Neural cell (in vitro differentiated cells): ENCODE results near the gene MYPOP. TPM values are rescaled to one million over a fixed set of nuclear protein-coding genes. Genes with fewer than 3 reads are reported as not detected.

ENCODE experiments used
- H2AFZ ChIP-seq: fragments of 200-600, 300-800 bp; sonication (generic), shearing (Covaris generic); 2 replicates; pipeline ENCODE4 v1.6.0; 2014; ENCODE audit warnings: low read depth, mild to moderate bottlenecking, antibody characterized with exemption, low read length, moderate library complexity
- H3F3A ChIP-seq: fragments of 200-600 bp; shearing (Covaris generic); 2 replicates; pipeline ENCODE4 v1.6.1; 2016; ENCODE audit warnings: mild to moderate bottlenecking, moderate library complexity, mixed read lengths, antibody characterized with exemption, low read length; ENCODE audit not compliant: insufficient read depth, poor library complexity, severe bottlenecking
- H3K27ac ChIP-seq: fragments of 200-600, 300-800 bp; sonication (generic), shearing (Covaris generic); 2 replicates; pipeline ENCODE4 v1.5.1; 2014; ENCODE audit warnings: mild to moderate bottlenecking, low read length, moderate library complexity
- H3K27me3 ChIP-seq: fragments of 300-800, 200-600 bp; sonication (generic), shearing (Covaris generic); 2 replicates; pipeline ENCODE4 v1.6.0; 2014; ENCODE audit warnings: mild to moderate bottlenecking, low read depth, low read length, moderate library complexity; ENCODE audit not compliant: insufficient read depth
- H3K36me3 ChIP-seq: fragments of 300-800, 200-600 bp; sonication (generic), shearing (Covaris generic); 2 replicates; pipeline ENCODE4 v1.5.1; 2014; ENCODE audit warnings: mild to moderate bottlenecking, antibody characterized with exemption, low read length, moderate library complexity; ENCODE audit not compliant: insufficient read depth
- H3K4me2 ChIP-seq: fragments of 300-800, 200-600 bp; sonication (generic), shearing (Covaris generic); 2 replicates; pipeline ENCODE4 v1.6.0; 2014; ENCODE audit warnings: mild to moderate bottlenecking, low read length
- H3K4me3 ChIP-seq: fragments of 300-800, 200-600 bp; sonication (generic), shearing (Covaris generic); 2 replicates; pipeline ENCODE4 v1.5.1; 2014; ENCODE audit warnings: mild to moderate bottlenecking, low read length, moderate library complexity
- H3K79me2 ChIP-seq: fragments of 200-600 bp; shearing (Covaris generic); replicated peaks from 2 replicates; pipeline ENCODE4 v1.6.0; 2014; ENCODE audit warnings: mild to moderate bottlenecking, low read length, moderate library complexity; ENCODE audit not compliant: insufficient read depth
- H3K9ac ChIP-seq: fragments of 300-800, 200-600 bp; sonication (generic), shearing (Covaris generic); 2 replicates; pipeline ENCODE4 v1.6.1; 2016; ENCODE audit warnings: mild to moderate bottlenecking, low read length, mixed read lengths
- H3K9me2 ChIP-seq: fragments of 200-600 bp; shearing (Covaris generic); 2 replicates; pipeline ENCODE4 v1.6.1; 2016; ENCODE audit warnings: mild to moderate bottlenecking, low read length, mixed read lengths; ENCODE audit not compliant: insufficient read depth
- H3K9me3 ChIP-seq: fragments of 200-600, 300-800 bp; sonication (generic), shearing (Covaris generic); 2 replicates; pipeline ENCODE4 v1.6.1; 2016; ENCODE audit warnings: mild to moderate bottlenecking, mixed run types, low read length, moderate library complexity, mixed read lengths
- H4K20me1 ChIP-seq: fragments of 200-600 bp; shearing (Covaris generic); 2 replicates; pipeline ENCODE4 v1.6.1; 2016; ENCODE audit warnings: mild to moderate bottlenecking, mixed run types; ENCODE audit not compliant: insufficient read depth
- CTCF ChIP-seq: fragments of 450-650 bp; IDR thresholded peaks from 2 replicates; pipeline ENCODE4 v1.5.1; 2014; ENCODE audit warnings: antibody characterized with exemption, mild to moderate bottlenecking, moderate library complexity; ENCODE audit not compliant: poor library complexity, severe bottlenecking
- EP300 ChIP-seq: fragments of 450-650 bp; conservative IDR thresholded peaks from 2 replicates; pipeline ENCODE4 v1.6.1; 2014; ENCODE audit warnings: antibody characterized with exemption, mild to moderate bottlenecking, moderate library complexity; ENCODE audit not compliant: poor library complexity, severe bottlenecking
- EZH2 ChIP-seq: fragments of 200-600, 300-800 bp; shearing (Covaris generic), sonication (generic); IDR thresholded peaks from 2 replicates; pipeline ENCODE4 v1.6.1; 2014; ENCODE audit warnings: antibody characterized with exemption, low read length, borderline replicate concordance, mild to moderate bottlenecking; ENCODE audit not compliant: insufficient read depth, poor library complexity, severe bottlenecking
- MXI1 ChIP-seq: fragments of 450-650 bp; conservative IDR thresholded peaks from 2 replicates; pipeline ENCODE4 v1.6.1; 2014; ENCODE audit warnings: antibody characterized with exemption, mild to moderate bottlenecking; ENCODE audit not compliant: poor library complexity, severe bottlenecking
- POLR2AphosphoS5 ChIP-seq: IDR thresholded peaks from 2 replicates; pipeline ENCODE4 v1.6.1; 2012
- RAD21 ChIP-seq: fragments of 450-650 bp; conservative IDR thresholded peaks from 2 replicates; pipeline ENCODE4 v1.6.1; 2014; ENCODE audit warnings: antibody characterized with exemption, mild to moderate bottlenecking, moderate library complexity
- REST ChIP-seq: IDR thresholded peaks from 2 replicates; pipeline ENCODE4 v1.6.1; 2012; ENCODE audit warnings: borderline replicate concordance
- SMC3 ChIP-seq: fragments of 450-650 bp; conservative IDR thresholded peaks from 2 replicates; pipeline ENCODE4 v1.6.1; 2014; ENCODE audit warnings: antibody characterized with exemption, mild to moderate bottlenecking, moderate library complexity; ENCODE audit not compliant: poor library complexity
- TAF1 ChIP-seq: IDR thresholded peaks from 2 replicates; pipeline ENCODE4 v1.6.1; 2012; ENCODE audit warnings: low read depth
- polyA plus RNA-seq: library from polyadenylated mRNA; depleted of rRNA; stranded (reverse); fragments of >200 nt; gene quantifications from 2 replicates; pipeline ENCODE4 v1.2.3, GENCODE V29; 2014

Gene MYPOP
- polyA plus RNA-seq, 1 donor from 2014 or later, result 0.90 TPM

GRCh38 chr19:45906221-45906620 is 3.8 kb upstream of the MYPOP start:
- Histone ChIP-seq H3K9me3 (no peaks in the 10 kb centered on the region), H3F3A (no peaks in the 10 kb centered on the region), H2AFZ (no peak overlapping the region), H3K9me2 (no peaks in the 10 kb centered on the region), H3K4me2 (no peak overlapping the region), H3K27ac (no peak overlapping the region), H3K9ac (no peak overlapping the region), H3K4me3 (no peak overlapping the region), H3K27me3 (no peaks in the 10 kb centered on the region), H4K20me1 (no peaks in the 10 kb centered on the region), H3K36me3 (no peaks in the 10 kb centered on the region), H3K79me2 (no peaks in the 10 kb centered on the region)
- TF ChIP-seq RAD21 (no peak), REST (no peak), CTCF (no peak), TAF1 (no peak)

- Histone ChIP-seq H3K4me2 (no peak overlapping the region), H3K27ac (no peak overlapping the region), H3K9ac (no peak overlapping the region), H4K20me1 (no peaks in the 10 kb centered on the region), H3K4me3 (no peak overlapping the region), H3F3A (no peaks in the 10 kb centered on the region), H2AFZ (no peak overlapping the region), H3K36me3 (no peaks in the 10 kb centered on the region), H3K9me2 (no peaks in the 10 kb centered on the region), H3K27me3 (no peaks in the 10 kb centered on the region), H3K9me3 (no peaks in the 10 kb centered on the region), H3K79me2 (no peaks in the 10 kb centered on the region)
- no peak for TF ChIP-seq EP300
- TF ChIP-seq TAF1, result no peak
- TF ChIP-seq POLR2AphosphoS5, result no peak
- TF ChIP-seq SMC3, result no peak
- no peak for TF ChIP-seq MXI1
- TF ChIP-seq EZH2, result no peak
- no peak for TF ChIP-seq REST
Observed at GRCh38 chr19:45905011-45905410, 2.6 kb upstream of the MYPOP start.
